ENCODE measurements around the gene ENPEP. TPM values are rescaled to one million over a fixed set of nuclear protein-coding genes. Genes with fewer than 3 reads are reported as not detected.

Gene ENPEP
- total and polyA plus RNA-seq, 10 of the 15 experiments (the other 5 are each of a cell fraction or from before 2014, with no cell fraction given), result 0.03 TPM; not detected in 9

GRCh38 chr4:110510955-110511544 is 35.1 kb downstream of the ENPEP start:
- Histone ChIP-seq H4K20me1 (ENCODE audit: control insufficient read depth, insufficient read depth) (no peaks in the 10 kb centered on the region), H3K4me3 (no peak overlapping the region), H3K4me2 (ENCODE audit: control insufficient read depth, insufficient read depth) (no peak overlapping the region), H3K9ac (ENCODE audit: control insufficient read depth, insufficient read depth, low read length) (no peak overlapping the region), H2AFZ (ENCODE audit: control insufficient read depth, low read depth, low read length) (no peak overlapping the region), H3K27me3 (replicated peaks in 1 of 2; ENCODE audit: control insufficient read depth in 2 of 2, insufficient read depth in 2 of 2, low read length in 1 of 2) (no peaks in the 10 kb centered on the region), H3K9me3 (replicated peaks; ENCODE audit: control insufficient read depth, insufficient read depth, low read length) (no peaks in the 10 kb centered on the region), H3K79me2 (ENCODE audit: control insufficient read depth, insufficient read depth, low read length) (no peaks in the 10 kb centered on the region), H3K36me3 (ENCODE audit: control insufficient read depth in 2 of 2, insufficient read depth in 2 of 2, low read length in 1 of 2) (no peaks in the 10 kb centered on the region), H3K27ac (ENCODE audit: control insufficient read depth, insufficient read depth) (no peak overlapping the region), H3K4me1 (ENCODE audit: control insufficient read depth, insufficient read depth, low read length) (no peaks in the 10 kb centered on the region)
- ChIA-PET SMC1A (ENCODE audit: uncharacterized antibody, unreplicated experiment) (interaction anchor here (0.9 to 9.3 kb wide), 11 partner anchors 10 to 517 kb away, joined by 3 to 114 read pairs (median 6); no protein-coding TSS in a partner anchor), CTCF (interaction anchor here (0.6 to 17.0 kb wide), 34 partner anchors 7 to 1099 kb away, joined by 3 to 812 read pairs (median 4); partner anchors contain the start of gene ELOVL6), RAD21 (ENCODE audit: unreplicated experiment) (interaction anchor here (0.6 to 6.0 kb wide), 12 partner anchors 166 to 531 kb away, joined by 3 to 52 read pairs (median 8); no protein-coding TSS in a partner anchor), POLR2A (no interaction called here)
- peak; percentile 86 for ATAC-seq
- WGBS (ENCODE audit: insufficient coverage, insufficient replicate concordance, low lambda C conversion rate, missing lambda C conversion rate), result 34% methylated on average over 4 of the region's 4 CpGs
- no peak for DNase-seq (ENCODE audit: low read depth, low spot score)
- intact Hi-C loops (cut with micrococcal nuclease; ENCODE audit: unreplicated experiment), result loop anchor here (1.0 to 10.0 kb wide), 5 partner anchors 166 to 506 kb away; partner anchors contain the start of gene ELOVL6
- no peak for TF ChIP-seq GATAD2B (conservative IDR thresholded peaks at IDR 0.05; ENCODE audit: low read depth)
- peak; percentile 53 to 70 (median 53); a peak in 5 of 6 replicates for TF ChIP-seq CTCF (IDR thresholded peaks at IDR 0.05 in 2 of 3, conservative IDR thresholded peaks at IDR 0.05 in 1 of 3; ENCODE audit: control insufficient read depth in 2 of 3, extremely low read depth in 1 of 3, insufficient read depth in 1 of 3, low read depth in 3 of 3, low read length in 3 of 3)
- peak; percentile 75 for TF ChIP-seq RAD21 (IDR thresholded peaks at IDR 0.05; ENCODE audit: insufficient read depth, low read depth, low read length)
- peak; percentile 64; the same call in 1 of the 2 replicates for TF ChIP-seq SMC3 (IDR thresholded peaks at IDR 0.05; ENCODE audit: borderline replicate concordance, low read length)
- no peak for TF ChIP-seq ATF7 (IDR thresholded peaks at IDR 0.05; ENCODE audit: low read depth)
- in situ Hi-C loops (cut with MboI), result no loop called here
- no TSS peak for BruUV-seq (replicated peaks)
- FAIRE-seq, result no peak

All from GM12878 (cell line).